WTC11 (cell line): Measurements from ENCODE around the gene TTC17. TPM values are rescaled to one million over a fixed set of nuclear protein-coding genes. Genes with fewer than 3 reads are reported as not detected.

Source experiments
- ATAC-seq: fragments of 200-7000 bp; cut with Tn5 transposase; 2 replicates; pipeline ENCODE4 v1.10.0; 2021; ENCODE audit warnings: mild to moderate bottlenecking, moderate library complexity
- CTCF ChIA-PET: fragments of 300-600 bp; sonication (Branson Sonifier 250); formaldehyde crosslinking; loops from one replicate; lab custom pipeline; 2021; ENCODE audit warnings: antibody characterized with exemption; lab: Charles Lee
- POLR2A ChIA-PET: fragments of 350-600 bp; sonication (Branson Sonifier 250); formaldehyde crosslinking; loops from one replicate; lab custom pipeline; 2021; ENCODE audit warnings: antibody characterized with exemption; lab: Charles Lee
- DNase-seq: peaks from one replicate; pipeline ENCODE4 v3.0.0; 2021; ENCODE audit warnings: low spot score
- H3K27ac Mint-ChIP-seq: 2 replicates; pipeline ENCODE4 v1.8.0; 2021; ENCODE audit warnings: mixed read lengths
- H3K27me3 Mint-ChIP-seq: 2 replicates; pipeline ENCODE4 v1.8.0; 2021; ENCODE audit warnings: low read depth, mild to moderate bottlenecking, moderate library complexity, mixed read lengths
- H3K36me3 Mint-ChIP-seq: 2 replicates; pipeline ENCODE4 v1.8.0; 2021; ENCODE audit warnings: mixed read lengths
- H3K4me1 Mint-ChIP-seq: 2 replicates; pipeline ENCODE4 v1.8.0; 2022; ENCODE audit warnings: mixed read lengths
- H3K4me3 Mint-ChIP-seq: 2 replicates; pipeline ENCODE4 v1.8.0; 2021; ENCODE audit warnings: mild to moderate bottlenecking, moderate library complexity, mixed read lengths
- H3K9me3 Mint-ChIP-seq: 2 replicates; pipeline ENCODE4 v1.8.0; 2021; ENCODE audit warnings: mixed read lengths
- CBFB ChIP-seq: sonication (generic); formaldehyde crosslinking; IDR thresholded peaks from 2 replicates; pipeline ENCODE4 v1.8.1; 2022; ENCODE audit warnings: mild to moderate bottlenecking, low read depth, missing genetic modification reagents
- CDX4 ChIP-seq: fragments of 250-450 bp; sonication (Bioruptor Pico); IDR thresholded peaks from 2 replicates; pipeline ENCODE4 v1.9.0; 2021; ENCODE audit warnings: moderate library complexity, mild to moderate bottlenecking, inconsistent platforms, borderline replicate concordance
- CREB1 ChIP-seq: sonication (generic); formaldehyde crosslinking; IDR thresholded peaks from 2 replicates; pipeline ENCODE4 v1.8.0; 2023; ENCODE audit warnings: mild to moderate bottlenecking, missing genetic modification reagents
- E2F4 ChIP-seq: sonication (generic); formaldehyde crosslinking; IDR thresholded peaks from 2 replicates; pipeline ENCODE4 v1.8.1; 2022; ENCODE audit warnings: low read depth, mild to moderate bottlenecking, moderate library complexity, missing genetic modification reagents, borderline replicate concordance
- ESRRA ChIP-seq: sonication (generic); formaldehyde crosslinking; IDR thresholded peaks from 2 replicates; pipeline ENCODE4 v1.8.1; 2022; ENCODE audit warnings: mild to moderate bottlenecking, missing genetic modification reagents, borderline replicate concordance
- FOXK1 ChIP-seq: sonication (generic); formaldehyde crosslinking; IDR thresholded peaks from 2 replicates; pipeline ENCODE4 v1.8.0; 2022; ENCODE audit warnings: mild to moderate bottlenecking, moderate library complexity, missing genetic modification reagents
- FOXP1 ChIP-seq: sonication (generic); formaldehyde crosslinking; IDR thresholded peaks from 2 replicates; pipeline ENCODE4 v1.8.0; 2022; ENCODE audit warnings: missing genetic modification reagents, mild to moderate bottlenecking, moderate library complexity, borderline replicate concordance
- GABPB1 ChIP-seq: sonication (generic); formaldehyde crosslinking; IDR thresholded peaks from 2 replicates; pipeline ENCODE4 v1.8.1; 2023; ENCODE audit warnings: mild to moderate bottlenecking, missing genetic modification reagents
- HMGXB4 ChIP-seq: sonication (generic); formaldehyde crosslinking; IDR thresholded peaks from 2 replicates; pipeline ENCODE4 v1.8.1; 2023; ENCODE audit warnings: mild to moderate bottlenecking, moderate library complexity, missing genetic modification reagents
- JUN ChIP-seq: sonication (generic); formaldehyde crosslinking; IDR thresholded peaks from 2 replicates; pipeline ENCODE4 v1.8.0; 2023; ENCODE audit warnings: mild to moderate bottlenecking, missing genetic modification reagents
- MXD4 ChIP-seq: fragments of 250-450 bp; sonication (Bioruptor Pico); IDR thresholded peaks from 2 replicates; pipeline ENCODE4 v1.8.0; 2021; ENCODE audit warnings: mild to moderate bottlenecking, moderate library complexity, borderline replicate concordance
- NFATC4 ChIP-seq: fragments of 250-450 bp; sonication (Bioruptor Pico); IDR thresholded peaks from 2 replicates; pipeline ENCODE4 v1.9.0; 2021; ENCODE audit warnings: mild to moderate bottlenecking
- NR1H2 ChIP-seq: sonication (generic); formaldehyde crosslinking; IDR thresholded peaks from 2 replicates; pipeline ENCODE4 v1.9.0; 2021; ENCODE audit warnings: mild to moderate bottlenecking, moderate library complexity, missing genetic modification reagents
- OVOL2 ChIP-seq: fragments of 250-450 bp; sonication (Bioruptor Pico); IDR thresholded peaks from 2 replicates; pipeline ENCODE4 v1.9.0; 2021; ENCODE audit warnings: mild to moderate bottlenecking, borderline replicate concordance
- SP1 ChIP-seq: sonication (generic); formaldehyde crosslinking; conservative IDR thresholded peaks from 2 replicates; pipeline ENCODE4 v1.8.1; 2022; ENCODE audit warnings: missing genetic modification reagents
- TCF7 ChIP-seq: sonication (generic); formaldehyde crosslinking; IDR thresholded peaks from 2 replicates; pipeline ENCODE4 v1.8.0; 2022; ENCODE audit warnings: mild to moderate bottlenecking, low read depth, missing genetic modification reagents, moderate library complexity
- TEAD1 ChIP-seq: sonication (generic); formaldehyde crosslinking; IDR thresholded peaks from 2 replicates; pipeline ENCODE4 v1.8.0; 2022; ENCODE audit warnings: mild to moderate bottlenecking, missing genetic modification reagents
- ZNF232 ChIP-seq: sonication (generic); formaldehyde crosslinking; IDR thresholded peaks from 2 replicates; pipeline ENCODE4 v1.8.0; 2022; ENCODE audit warnings: mild to moderate bottlenecking, missing genetic modification reagents
- ZNF263 ChIP-seq: sonication (generic); formaldehyde crosslinking; IDR thresholded peaks from 2 replicates; pipeline ENCODE4 v1.8.1; 2022; ENCODE audit warnings: low read depth, mild to moderate bottlenecking, moderate library complexity, missing genetic modification reagents
- ZNF396 ChIP-seq: fragments of 250-450 bp; sonication (Bioruptor Pico); IDR thresholded peaks from 2 replicates; pipeline ENCODE4 v1.8.0; 2021; ENCODE audit warnings: mild to moderate bottlenecking, moderate library complexity, borderline replicate concordance
- total RNA-seq: library from RNA; stranded (reverse); gene quantifications from 3 replicates; pipeline ENCODE4 v1.2.3, GENCODE V29; 2021
- TF ChIP-seq, protein P1 (sequence below): sonication (generic); formaldehyde crosslinking; IDR thresholded peaks from 2 replicates; pipeline ENCODE4 v1.8.1; 2022; ENCODE audit warnings: mild to moderate bottlenecking, missing genetic modification reagents, moderate library complexity, borderline replicate concordance
- TF ChIP-seq, protein P2 (sequence below): sonication (generic); formaldehyde crosslinking; IDR thresholded peaks from 2 replicates; pipeline ENCODE4 v1.8.1; 2022; ENCODE audit warnings: low read depth, missing genetic modification reagents, borderline replicate concordance
- TF ChIP-seq, protein P3 (sequence below): fragments of 250-450 bp; sonication (Bioruptor Pico); IDR thresholded peaks from 2 replicates; pipeline ENCODE4 v1.9.0; 2021; ENCODE audit warnings: mild to moderate bottlenecking
- TF ChIP-seq, protein P4 (sequence below): sonication (generic); formaldehyde crosslinking; IDR thresholded peaks from 2 replicates; pipeline ENCODE4 v1.8.1; 2023; ENCODE audit warnings: mild to moderate bottlenecking, missing genetic modification reagents, moderate library complexity

Gene TTC17
- total RNA-seq, 1 experiment from 2014 or later: 69.0 TPM

DNA sequence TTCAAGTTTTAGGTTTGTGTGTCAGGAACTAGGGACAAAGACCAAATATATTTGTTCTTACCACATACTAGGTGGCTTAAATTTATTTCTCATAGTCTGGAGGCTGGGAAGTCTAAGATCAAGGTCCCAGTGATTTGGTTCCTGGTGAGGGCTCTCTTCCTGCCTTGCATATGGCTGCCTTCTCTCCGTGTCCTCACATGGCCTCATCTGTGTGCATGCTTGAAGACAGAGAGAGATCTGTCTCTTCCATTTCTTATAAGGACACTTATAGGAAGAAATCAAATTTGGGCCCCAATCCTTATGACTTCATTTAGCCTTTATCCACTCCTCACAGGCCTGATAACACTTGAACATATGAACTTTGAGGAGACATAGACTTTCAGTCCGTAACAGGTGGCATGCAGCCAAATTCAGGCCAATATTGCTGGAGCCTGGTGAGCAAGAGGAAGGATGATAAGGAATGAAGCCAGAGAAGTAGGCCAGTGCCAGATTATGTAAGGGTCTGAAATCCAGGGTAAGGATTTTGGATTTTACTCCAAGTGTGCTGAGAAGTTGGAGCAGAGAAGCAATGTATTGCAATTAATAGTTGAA, 35.1 kb downstream of the TTC17 start:
- TF ChIP-seq MXD4 (CRISPR knock-in tag): no peak
- TF ChIP-seq NFATC4: no peak
- TF ChIP-seq OVOL2 (CRISPR knock-in tag): no peak
- TF ChIP-seq GABPB1 (CRISPR knock-in tag): no peak
- TF ChIP-seq TEAD1 (CRISPR knock-in tag): no peak
- TF ChIP-seq, protein P1, sequence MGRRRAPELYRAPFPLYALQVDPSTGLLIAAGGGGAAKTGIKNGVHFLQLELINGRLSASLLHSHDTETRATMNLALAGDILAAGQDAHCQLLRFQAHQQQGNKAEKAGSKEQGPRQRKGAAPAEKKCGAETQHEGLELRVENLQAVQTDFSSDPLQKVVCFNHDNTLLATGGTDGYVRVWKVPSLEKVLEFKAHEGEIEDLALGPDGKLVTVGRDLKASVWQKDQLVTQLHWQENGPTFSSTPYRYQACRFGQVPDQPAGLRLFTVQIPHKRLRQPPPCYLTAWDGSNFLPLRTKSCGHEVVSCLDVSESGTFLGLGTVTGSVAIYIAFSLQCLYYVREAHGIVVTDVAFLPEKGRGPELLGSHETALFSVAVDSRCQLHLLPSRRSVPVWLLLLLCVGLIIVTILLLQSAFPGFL (CRISPR knock-in tag): no peak
- TF ChIP-seq, protein P2, sequence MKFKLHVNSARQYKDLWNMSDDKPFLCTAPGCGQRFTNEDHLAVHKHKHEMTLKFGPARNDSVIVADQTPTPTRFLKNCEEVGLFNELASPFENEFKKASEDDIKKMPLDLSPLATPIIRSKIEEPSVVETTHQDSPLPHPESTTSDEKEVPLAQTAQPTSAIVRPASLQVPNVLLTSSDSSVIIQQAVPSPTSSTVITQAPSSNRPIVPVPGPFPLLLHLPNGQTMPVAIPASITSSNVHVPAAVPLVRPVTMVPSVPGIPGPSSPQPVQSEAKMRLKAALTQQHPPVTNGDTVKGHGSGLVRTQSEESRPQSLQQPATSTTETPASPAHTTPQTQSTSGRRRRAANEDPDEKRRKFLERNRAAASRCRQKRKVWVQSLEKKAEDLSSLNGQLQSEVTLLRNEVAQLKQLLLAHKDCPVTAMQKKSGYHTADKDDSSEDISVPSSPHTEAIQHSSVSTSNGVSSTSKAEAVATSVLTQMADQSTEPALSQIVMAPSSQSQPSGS: no peak
- TF ChIP-seq SP1 (CRISPR knock-in tag): no peak
- DNase-seq (no peak), ATAC-seq (peak; percentile 38)
- peaks cover 79% of the 10 kb centered on the region for H3K36me3 Mint-ChIP-seq
- H3K27me3 Mint-ChIP-seq: no peaks in the 10 kb centered on the region
- H3K9me3 Mint-ChIP-seq: no peaks in the 10 kb centered on the region
- POLR2A ChIA-PET: no interaction called here
- H3K4me1 Mint-ChIP-seq: peaks cover 21% of the 10 kb centered on the region
- H3K27ac Mint-ChIP-seq: peak overlapping the region; percentile 28
- H3K4me3 Mint-ChIP-seq: no peak overlapping the region
- CTCF ChIA-PET: interaction anchor here (1.4 kb wide), 1 partner anchor 82 kb away, joined by 4 read pairs; the partner anchor contains the start of gene API5

DNA sequence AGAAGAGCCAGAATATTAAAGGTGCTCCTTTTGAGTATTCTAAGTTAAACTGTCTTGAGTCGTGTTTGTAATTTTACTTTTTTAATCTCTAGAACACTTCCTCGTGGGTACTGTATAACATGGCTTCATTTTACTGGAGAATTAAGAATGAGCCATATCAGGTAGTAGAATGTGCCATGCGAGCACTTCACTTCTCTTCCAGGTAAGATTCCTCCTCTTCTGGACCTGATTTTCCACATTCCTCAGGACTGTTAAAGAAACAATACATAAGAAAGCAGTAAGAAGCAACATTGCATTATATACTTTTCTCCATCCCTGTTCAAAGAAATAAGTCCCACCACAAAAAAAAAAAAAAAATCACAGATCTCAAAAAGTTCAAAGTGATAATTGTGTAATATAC, 37.9 kb downstream of the TTC17 start:
- TF ChIP-seq ZNF232: no peak
- TF ChIP-seq CBFB: no peak
- TF ChIP-seq OVOL2 (CRISPR knock-in tag): no peak
- TF ChIP-seq FOXP1 (CRISPR knock-in tag): no peak
- TF ChIP-seq, protein P2: no peak
- no peak for TF ChIP-seq CDX4 (CRISPR knock-in tag)
- TF ChIP-seq ZNF263 (CRISPR knock-in tag): no peak
- TF ChIP-seq TCF7: no peak
- no peak for TF ChIP-seq E2F4
- TF ChIP-seq, protein P3, sequence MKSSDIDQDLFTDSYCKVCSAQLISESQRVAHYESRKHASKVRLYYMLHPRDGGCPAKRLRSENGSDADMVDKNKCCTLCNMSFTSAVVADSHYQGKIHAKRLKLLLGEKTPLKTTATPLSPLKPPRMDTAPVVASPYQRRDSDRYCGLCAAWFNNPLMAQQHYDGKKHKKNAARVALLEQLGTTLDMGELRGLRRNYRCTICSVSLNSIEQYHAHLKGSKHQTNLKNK (CRISPR knock-in tag): no peak
- TF ChIP-seq, protein P4, sequence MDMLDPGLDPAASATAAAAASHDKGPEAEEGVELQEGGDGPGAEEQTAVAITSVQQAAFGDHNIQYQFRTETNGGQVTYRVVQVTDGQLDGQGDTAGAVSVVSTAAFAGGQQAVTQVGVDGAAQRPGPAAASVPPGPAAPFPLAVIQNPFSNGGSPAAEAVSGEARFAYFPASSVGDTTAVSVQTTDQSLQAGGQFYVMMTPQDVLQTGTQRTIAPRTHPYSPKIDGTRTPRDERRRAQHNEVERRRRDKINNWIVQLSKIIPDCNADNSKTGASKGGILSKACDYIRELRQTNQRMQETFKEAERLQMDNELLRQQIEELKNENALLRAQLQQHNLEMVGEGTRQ (CRISPR knock-in tag): no peak
- TF ChIP-seq GABPB1 (CRISPR knock-in tag): no peak
- no peak for TF ChIP-seq ESRRA (CRISPR knock-in tag)
- TF ChIP-seq ZNF396: no peak
- TF ChIP-seq FOXK1: no peak
- TF ChIP-seq HMGXB4 (CRISPR knock-in tag): no peak
- no peak for TF ChIP-seq JUN (CRISPR knock-in tag)
- no peak for TF ChIP-seq NR1H2 (CRISPR knock-in tag)
- TF ChIP-seq CREB1 (CRISPR knock-in tag): no peak
- POLR2A ChIA-PET: interaction anchor here (0.7 kb wide), 1 partner anchor 10 kb away, joined by 5 read pairs; no protein-coding TSS in a partner anchor
- Mint-ChIP-seq H3K4me1 (peaks cover 35% of the 10 kb centered on the region), H3K27me3 (no peaks in the 10 kb centered on the region), H3K4me3 (no peak overlapping the region), H3K9me3 (no peaks in the 10 kb centered on the region), H3K36me3 (peaks cover 78% of the 10 kb centered on the region), H3K27ac (peak overlapping the region; percentile 37; the same call in 1 of the 2 replicates)
- ATAC-seq: no peak
- CTCF ChIA-PET: interaction anchor here (1.1 kb wide), 1 partner anchor 114 kb away, joined by 3 read pairs; no protein-coding TSS in a partner anchor
- DNase-seq: no peak
